Astrocyte of the cerebellum (primary cell): ENCODE measurements around the gene AMIGO2.
A peak's percentile ranks its signal among the peaks of the same experiment; 100 is the strongest.

Experiments
- DNase-seq: peaks from one replicate; pipeline ENCODE4 v3.0.0-alpha.2; 2011; ENCODE audit warnings: low read depth
- H3K4me3 ChIP-seq: 2 replicates; pipeline ENCODE4 v1.5.1; 2011; ENCODE audit warnings: mild to moderate bottlenecking, low read depth, low read length, moderate library complexity
- in situ Hi-C: cut with HindIII; loops from 2 replicates; pipeline ENCODE4 v1.10.0; 2017; ENCODE audit warnings: low sequenced_read_pairs
- TF ChIP-seq, protein P1 (sequence below): IDR thresholded peaks from 2 replicates; pipeline ENCODE4 v1.5.1; 2012; ENCODE audit warnings: low read length, low read depth, moderate library complexity, mild to moderate bottlenecking; ENCODE audit errors: missing control alignments

Gene AMIGO2

DNA sequence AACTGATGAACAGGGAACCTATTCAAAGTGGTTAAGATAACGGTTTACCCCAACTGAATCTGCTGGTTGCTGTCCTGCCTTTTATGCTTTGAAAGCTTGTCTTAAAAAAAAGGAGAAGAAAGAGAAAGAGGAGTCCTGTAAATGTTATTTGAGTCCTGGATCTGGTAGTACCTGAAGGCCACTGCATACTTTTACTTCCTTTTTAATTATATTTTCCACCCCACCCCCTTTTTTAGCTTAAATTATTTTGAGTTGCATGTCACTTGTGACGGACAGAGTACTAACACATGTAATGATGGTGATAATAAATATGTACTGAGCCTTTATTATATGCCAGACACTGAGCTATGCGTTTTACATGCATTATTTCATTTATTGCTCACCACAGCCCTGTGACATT is 2.5 kb upstream of the AMIGO2 start:
- no peak overlapping the region for H3K4me3 ChIP-seq
- no peak for DNase-seq
- in situ Hi-C loops = no loop called here
- TF ChIP-seq, protein P1, sequence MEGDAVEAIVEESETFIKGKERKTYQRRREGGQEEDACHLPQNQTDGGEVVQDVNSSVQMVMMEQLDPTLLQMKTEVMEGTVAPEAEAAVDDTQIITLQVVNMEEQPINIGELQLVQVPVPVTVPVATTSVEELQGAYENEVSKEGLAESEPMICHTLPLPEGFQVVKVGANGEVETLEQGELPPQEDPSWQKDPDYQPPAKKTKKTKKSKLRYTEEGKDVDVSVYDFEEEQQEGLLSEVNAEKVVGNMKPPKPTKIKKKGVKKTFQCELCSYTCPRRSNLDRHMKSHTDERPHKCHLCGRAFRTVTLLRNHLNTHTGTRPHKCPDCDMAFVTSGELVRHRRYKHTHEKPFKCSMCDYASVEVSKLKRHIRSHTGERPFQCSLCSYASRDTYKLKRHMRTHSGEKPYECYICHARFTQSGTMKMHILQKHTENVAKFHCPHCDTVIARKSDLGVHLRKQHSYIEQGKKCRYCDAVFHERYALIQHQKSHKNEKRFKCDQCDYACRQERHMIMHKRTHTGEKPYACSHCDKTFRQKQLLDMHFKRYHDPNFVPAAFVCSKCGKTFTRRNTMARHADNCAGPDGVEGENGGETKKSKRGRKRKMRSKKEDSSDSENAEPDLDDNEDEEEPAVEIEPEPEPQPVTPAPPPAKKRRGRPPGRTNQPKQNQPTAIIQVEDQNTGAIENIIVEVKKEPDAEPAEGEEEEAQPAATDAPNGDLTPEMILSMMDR = no peak

DNA sequence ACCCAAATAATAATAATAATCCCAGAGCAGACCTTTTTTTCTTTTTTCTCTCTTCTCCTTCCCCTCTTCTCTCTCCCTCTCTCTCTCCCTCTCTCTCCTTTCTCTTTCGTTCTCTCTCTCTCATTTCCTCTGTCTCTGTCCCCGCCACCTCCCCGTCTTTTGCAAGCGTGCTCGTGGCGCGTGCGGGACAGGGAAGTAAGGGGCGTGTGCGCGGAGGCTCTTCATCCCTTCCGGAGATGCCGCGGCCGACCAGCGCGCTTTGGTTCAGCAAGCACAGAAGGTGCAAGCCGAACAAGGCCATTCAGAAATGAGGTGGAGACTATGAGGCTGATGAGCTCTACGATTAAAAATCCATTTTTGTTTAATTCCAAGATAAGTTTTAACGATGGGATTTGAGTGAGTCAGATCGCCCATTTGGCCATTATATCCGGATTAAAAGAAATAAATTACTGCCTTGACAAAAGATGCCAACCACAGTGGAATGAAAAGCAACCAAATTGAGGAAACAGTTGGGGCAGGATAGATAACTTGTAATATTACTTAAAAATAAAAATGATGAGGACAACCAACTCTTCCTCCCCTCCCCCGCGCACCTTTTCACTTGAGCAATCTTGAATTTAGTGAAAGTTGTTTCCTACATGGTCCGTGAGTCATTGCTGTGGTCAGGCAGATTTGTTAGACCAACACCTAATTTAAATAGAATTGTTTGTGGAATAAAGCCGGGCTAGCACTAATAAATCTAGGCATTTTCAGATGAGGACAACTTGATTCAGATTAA is 1.2 kb upstream of the AMIGO2 start:
- DNase-seq = no peak
- H3K4me3 ChIP-seq = peak overlapping the region; percentile 75
- TF ChIP-seq, protein P1 = no peak
- in situ Hi-C loops = no loop called here

DNA sequence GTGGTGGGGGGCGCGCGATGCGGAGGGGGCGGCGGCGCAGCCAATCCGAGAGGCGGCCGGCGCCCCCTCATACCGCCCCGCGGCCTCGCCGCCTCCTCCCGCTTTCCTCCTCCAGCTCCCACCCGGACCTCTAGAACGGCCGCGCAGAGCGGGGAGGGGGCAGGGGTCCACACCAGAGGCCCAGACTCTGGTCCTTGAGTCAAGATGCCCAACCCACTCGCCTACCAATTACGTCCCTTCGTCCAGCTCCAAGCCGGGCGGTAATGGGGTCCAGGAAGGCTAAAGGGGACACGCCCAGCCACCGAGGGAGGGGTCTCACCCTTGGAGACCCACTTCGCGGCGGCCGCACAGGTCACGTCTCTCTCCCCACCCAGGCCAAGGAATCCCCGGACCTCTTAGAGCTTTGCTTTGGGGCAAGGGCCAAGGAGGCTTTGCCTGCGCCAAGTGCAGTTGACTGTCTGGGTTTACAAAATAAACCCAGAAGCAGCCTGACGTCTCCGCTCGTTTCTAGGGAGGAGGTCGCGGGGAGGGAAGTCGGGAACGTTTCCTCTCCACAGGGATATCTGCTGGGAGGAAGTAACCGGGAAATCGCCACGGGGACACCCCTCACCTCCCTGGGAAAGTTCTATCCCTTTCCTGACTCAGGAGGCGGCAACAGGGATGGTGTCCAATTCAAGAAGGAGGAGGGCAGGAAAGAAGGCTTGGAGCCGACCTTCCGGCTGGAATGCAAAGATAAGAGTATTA is 394 bp upstream of the AMIGO2 start:
- DNase-seq = no peak
- in situ Hi-C loops = no loop called here
- TF ChIP-seq, protein P1 = no peak
- H3K4me3 ChIP-seq = peak overlapping the region; percentile 75

GRCh38 chr12:47078733-47079467 is 859 bp downstream of the AMIGO2 start:
- DNase-seq = no peak
- in situ Hi-C loops = no loop called here
- TF ChIP-seq, protein P1 = no peak
- peak overlapping the region; percentile 75 for H3K4me3 ChIP-seq

DNA sequence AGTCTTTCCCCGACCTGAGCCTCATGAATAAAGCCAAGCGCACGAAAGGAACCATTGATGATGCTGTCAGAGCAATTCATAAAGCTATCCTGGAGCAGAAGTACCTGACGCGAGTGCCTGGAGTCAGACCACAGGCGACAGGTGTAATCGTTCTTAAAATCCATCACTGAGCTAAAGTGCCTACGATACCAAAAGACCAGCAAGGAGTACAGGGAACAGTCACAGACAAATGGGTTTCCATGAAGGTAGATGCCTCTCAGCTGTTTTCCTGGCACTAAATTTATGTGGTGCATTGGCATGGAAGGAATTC is 1.7 kb downstream of the AMIGO2 start:
- peak overlapping the region; percentile 75 for H3K4me3 ChIP-seq
- TF ChIP-seq, protein P1 = no peak
- in situ Hi-C loops = no loop called here
- no peak for DNase-seq

DNA sequence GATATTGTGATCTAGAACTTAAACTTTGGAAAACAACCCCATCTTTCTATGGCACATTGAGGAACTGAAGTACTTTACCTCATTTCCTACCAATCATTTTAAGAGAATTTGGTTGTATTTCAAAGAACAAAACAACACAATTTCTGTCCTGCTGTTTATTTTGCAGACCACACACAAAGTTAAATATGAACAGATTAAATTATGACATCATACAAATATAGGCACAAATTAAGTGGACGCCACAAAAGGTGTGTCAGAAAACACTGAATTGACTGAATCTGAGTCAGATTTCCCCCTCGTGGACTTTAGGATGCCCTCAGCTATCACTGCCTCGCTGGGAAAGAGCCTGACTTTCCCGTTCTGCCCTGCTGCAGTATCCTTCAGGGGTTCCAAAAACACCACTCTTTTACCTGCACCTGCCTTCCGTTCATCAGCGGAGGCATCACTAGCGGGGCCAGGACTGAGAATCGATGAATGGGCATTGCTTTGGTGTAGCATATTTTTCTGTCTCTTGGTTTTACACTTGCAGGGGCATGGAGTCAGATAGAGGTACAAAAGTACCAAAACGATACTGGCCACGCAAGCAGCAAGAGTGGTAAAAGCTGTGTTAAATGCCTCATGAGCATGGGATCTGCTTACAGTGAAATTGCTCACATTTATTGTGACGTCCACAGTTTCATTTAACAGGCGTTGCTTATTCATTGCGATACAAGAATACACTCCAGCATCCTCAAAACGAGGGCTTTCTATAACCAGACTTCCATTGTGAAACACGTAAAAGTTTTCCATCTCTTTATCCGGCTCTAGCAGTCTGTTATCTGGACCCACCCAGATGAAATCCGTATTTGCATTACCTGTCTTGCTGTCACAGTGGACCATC is 2.3 kb downstream of the AMIGO2 start:
- H3K4me3 ChIP-seq = peak overlapping the region; percentile 75
- no peak for DNase-seq
- TF ChIP-seq, protein P1 = no peak
- in situ Hi-C loops = no loop called here
